Retinal pigment epithelial cell (primary cell): Measurements from ENCODE around the gene OR2F2.

Experiments used
- DNase-seq: peaks from one replicate; pipeline ENCODE4 v3.0.0-alpha.2; 2010; ENCODE audit warnings: low read depth
- H3K4me3 ChIP-seq: 2 replicates; pipeline ENCODE4 v1.5.1; 2011; ENCODE audit warnings: mild to moderate bottlenecking, low read length, control low read depth, moderate library complexity
- CTCF ChIP-seq: conservative IDR thresholded peaks from 2 replicates; pipeline ENCODE4 v1.5.1; 2011; ENCODE audit warnings: low read depth, low read length, control low read depth, inconsistent platforms

Gene OR2F2

GRCh38 chr7:143902332-143902899 is 32.6 kb upstream of the OR2F2 start:
- no peak for DNase-seq
- no peak overlapping the region for H3K4me3 ChIP-seq
- TF ChIP-seq CTCF, result no peak

- H3K4me3 ChIP-seq, result no peak overlapping the region
- TF ChIP-seq CTCF, result no peak
- no peak for DNase-seq
Observed at GRCh38 chr7:143905509-143905908, 29.5 kb upstream of the OR2F2 start.

GRCh38 chr7:143906151-143906550 is 28.9 kb upstream of the OR2F2 start:
- no peak for TF ChIP-seq CTCF

GRCh38 chr7:143906895-143907294 is 28.1 kb upstream of the OR2F2 start:
- no peak for DNase-seq
- H3K4me3 ChIP-seq, result no peak overlapping the region
- TF ChIP-seq CTCF, result no peak

More at GRCh38 chr7:143906151-143906550, 28.9 kb upstream of the OR2F2 start:
- no peak for DNase-seq
- H3K4me3 ChIP-seq, result no peak overlapping the region

- no peak for DNase-seq
- H3K4me3 ChIP-seq, result no peak overlapping the region
- no peak for TF ChIP-seq CTCF
Observed at GRCh38 chr7:143908120-143908519, 26.9 kb upstream of the OR2F2 start.

- TF ChIP-seq CTCF, result no peak
- no peak overlapping the region for H3K4me3 ChIP-seq
- no peak for DNase-seq
Observed at GRCh38 chr7:143909863-143910262, 25.2 kb upstream of the OR2F2 start.

- DNase-seq, result no peak
- no peak for TF ChIP-seq CTCF
- no peak overlapping the region for H3K4me3 ChIP-seq
Observed at GRCh38 chr7:143910473-143911248, 24.4 kb upstream of the OR2F2 start.
